Measurements from ENCODE around the gene PTS. TPM values are rescaled to one million over a fixed set of nuclear protein-coding genes. Genes with fewer than 3 reads are reported as not detected.

PTS gene
- total and polyA plus RNA-seq, 4 experiments from 2014 or later, result 11.2 to 26.9 (median 17.5) TPM

DNA sequence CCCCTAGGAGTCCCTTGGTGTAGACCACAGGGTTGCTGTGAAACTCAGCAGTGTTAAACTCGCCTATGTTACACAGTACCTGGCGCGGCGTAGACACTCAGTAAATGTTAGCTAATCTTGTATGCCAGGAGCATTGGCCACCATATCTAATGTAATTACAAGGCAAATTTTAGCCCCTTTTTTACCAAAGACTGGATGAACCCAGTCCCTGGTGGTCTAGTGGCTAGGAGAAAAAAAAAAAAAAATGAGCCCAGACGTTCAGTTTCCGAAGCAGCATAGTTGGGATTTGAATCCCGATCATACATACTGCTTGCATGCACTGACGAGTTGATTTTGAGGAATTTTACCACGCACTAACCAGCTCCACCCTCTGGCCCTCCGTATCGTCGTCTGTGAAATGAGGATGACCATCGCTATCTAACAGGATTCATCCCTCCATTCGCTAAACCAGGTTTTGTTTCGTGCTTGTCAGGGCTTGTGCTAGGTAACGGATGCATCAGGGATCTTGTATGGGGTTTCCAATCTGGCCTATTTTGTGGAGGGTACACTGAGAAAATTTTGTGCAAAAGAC is 688 bp downstream of the PTS start:
- no peaks in the 10 kb centered on the region for H3K27me3 ChIP-seq (ENCODE audit: insufficient read depth, low read length)
- POLR2A ChIA-PET (ENCODE audit: partially characterized antibody), result interaction anchor here (0.5 to 2.4 kb wide), 11 partner anchors 10 to 1089 kb away, joined by 3 to 16 read pairs (median 4); partner anchors contain the start of genes ALG9 and TTC12
- intact Hi-C loops (cut with micrococcal nuclease), result loop anchor here (1.0 to 5.0 kb wide), 4 partner anchors 300 to 1546 kb away; partner anchors contain the start of genes CFAP68, FDXACB1, TTC12 and ZW10
- CTCF ChIA-PET (ENCODE audit: partially characterized antibody), result interaction anchor here (21.5 kb wide), 1 partner anchor 53 kb away, joined by 452 read pairs; no protein-coding TSS in a partner anchor
- Mint-ChIP-seq H3K27ac (peak overlapping the region; percentile 96 to 99 (median 99)), H3K36me3 (peaks cover 26 to 42% of the 10 kb centered on the region in 2 donors), H3K27me3 (no peaks in the 10 kb centered on the region), H3K9me3 (no peaks in the 10 kb centered on the region), H3K4me1 (peaks cover 20 to 32% (median 22%) of the 10 kb centered on the region in 4 donors), H3K4me3 (peak overlapping the region; percentile 92 to 96 (median 94))
- H3K4me1 ChIP-seq (ENCODE audit: insufficient read depth, low read length), result peaks cover 15% of the 10 kb centered on the region
- H3K27ac ChIP-seq (ENCODE audit: low read depth, low read length), result peak overlapping the region; percentile 98
- no peaks in the 10 kb centered on the region for H3K9me3 ChIP-seq (ENCODE audit: control insufficient read depth in 1 of 2, low read length in 2 of 2)
- H3K36me3 ChIP-seq (ENCODE audit: insufficient read depth, low read length), result peaks cover 13% of the 10 kb centered on the region
- peak overlapping the region; percentile 98 to 100 for H3K4me3 ChIP-seq (ENCODE audit: low read length in 2 of 2)
- DNase-seq, result peak in 1 of 5 donors; percentile 29

DNA sequence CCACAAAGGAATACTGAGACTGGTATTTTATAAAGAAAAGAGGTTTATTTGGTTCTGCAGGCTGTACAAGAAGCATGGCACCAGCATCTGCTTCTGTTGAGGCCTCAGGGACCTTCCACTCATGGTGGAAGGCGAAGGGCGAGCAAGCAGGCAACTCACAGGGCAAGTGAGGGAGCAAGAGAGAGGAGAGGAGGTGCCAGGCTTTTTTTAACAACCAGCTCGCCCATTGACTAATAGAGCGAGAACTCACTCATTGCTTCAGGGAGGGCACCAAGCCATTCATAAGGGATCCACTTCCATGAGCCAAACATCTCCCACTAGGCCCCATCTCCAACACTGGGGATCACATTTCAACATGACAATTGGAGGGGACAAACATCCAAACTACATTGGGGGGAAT is 1.2 kb downstream of the PTS start:
- peak overlapping the region in 1 of 2 donors; percentile 98 for H3K4me3 ChIP-seq (ENCODE audit: low read length in 2 of 2)
- H3K9me3 ChIP-seq (ENCODE audit: control insufficient read depth in 1 of 2, low read length in 2 of 2), result no peaks in the 10 kb centered on the region
- peak overlapping the region; percentile 98 for H3K27ac ChIP-seq (ENCODE audit: low read depth, low read length)
- ChIA-PET POLR2A (ENCODE audit: partially characterized antibody) (interaction anchor here (0.6 to 2.4 kb wide), 6 partner anchors 10 to 1088 kb away, joined by 3 to 16 read pairs (median 4); partner anchors contain the start of gene TTC12), CTCF (ENCODE audit: partially characterized antibody) (interaction anchor here (1.0 to 21.5 kb wide), 2 partner anchors 8 to 53 kb away, joined by 3 to 452 read pairs; no protein-coding TSS in a partner anchor)
- Mint-ChIP-seq H3K4me3 (peak overlapping the region; percentile 92 to 96 (median 94)), H3K4me1 (peaks cover 21 to 32% (median 24%) of the 10 kb centered on the region in 4 donors), H3K27me3 (no peaks in the 10 kb centered on the region), H3K36me3 (peaks cover 31 to 48% of the 10 kb centered on the region in 2 donors), H3K27ac (peak overlapping the region in 6 of 7 donors; percentile 96 to 99 (median 98)), H3K9me3 (no peaks in the 10 kb centered on the region)
- H3K4me1 ChIP-seq (ENCODE audit: insufficient read depth, low read length), result peaks cover 15% of the 10 kb centered on the region
- no peaks in the 10 kb centered on the region for H3K27me3 ChIP-seq (ENCODE audit: insufficient read depth, low read length)
- H3K36me3 ChIP-seq (ENCODE audit: insufficient read depth, low read length), result peaks cover 13% of the 10 kb centered on the region
- DNase-seq, result no peak
- intact Hi-C loops (cut with micrococcal nuclease), result loop anchor here (2.0 to 5.0 kb wide), 3 partner anchors 300 to 1545 kb away; partner anchors contain the start of genes TTC12 and ZW10

DNA sequence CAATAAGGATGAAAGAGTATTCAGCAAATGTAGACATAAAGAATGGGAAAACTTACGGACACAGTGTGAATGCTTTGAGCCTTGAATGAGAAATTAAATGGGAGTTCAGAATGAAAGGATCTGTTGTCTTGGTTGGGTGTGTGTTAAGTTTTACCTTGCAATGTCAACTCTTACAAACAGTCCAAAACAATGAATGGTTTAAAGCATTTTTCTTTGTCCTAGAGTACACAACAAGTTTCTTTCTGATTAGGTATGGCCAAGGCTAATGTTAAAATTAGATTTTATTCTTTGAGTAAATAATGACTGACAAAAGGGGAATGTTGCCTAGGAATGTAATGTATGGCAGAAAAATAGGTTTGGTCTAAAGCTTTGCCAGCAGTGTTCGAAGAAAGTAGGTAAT is 2.5 kb downstream of the PTS start:
- no peaks in the 10 kb centered on the region for H3K27me3 Mint-ChIP-seq
- H3K27ac Mint-ChIP-seq, result no peak overlapping the region
- CTCF ChIA-PET (ENCODE audit: partially characterized antibody), result interaction anchor here (1.3 to 21.5 kb wide), 2 partner anchors 9 to 52 kb away, joined by 4 to 452 read pairs; no protein-coding TSS in a partner anchor
- H3K4me3 Mint-ChIP-seq, result peak overlapping the region in 2 of 8 donors; percentile 1 to 27
- no peak overlapping the region for H3K27ac ChIP-seq (ENCODE audit: low read depth, low read length)
- H3K9me3 ChIP-seq (ENCODE audit: control insufficient read depth in 1 of 2, low read length in 2 of 2), result no peaks in the 10 kb centered on the region
- POLR2A ChIA-PET (ENCODE audit: partially characterized antibody), result no interaction called here
- peaks cover 15% of the 10 kb centered on the region for H3K4me1 ChIP-seq (ENCODE audit: insufficient read depth, low read length)
- peaks cover 31 to 53% of the 10 kb centered on the region in 2 donors for H3K36me3 Mint-ChIP-seq
- no peaks in the 10 kb centered on the region for H3K27me3 ChIP-seq (ENCODE audit: insufficient read depth, low read length)
- DNase-seq, result no peak
- peaks cover 16% of the 10 kb centered on the region for H3K36me3 ChIP-seq (ENCODE audit: insufficient read depth, low read length)
- no peak overlapping the region for H3K4me3 ChIP-seq (ENCODE audit: low read length in 2 of 2)
- peaks cover 21 to 32% (median 24%) of the 10 kb centered on the region in 4 donors for H3K4me1 Mint-ChIP-seq
- intact Hi-C loops (cut with micrococcal nuclease), result loop anchor here (5.0 kb wide), 2 partner anchors 301 to 1084 kb away; partner anchors contain the start of gene TTC12
- no peaks in the 10 kb centered on the region for H3K9me3 Mint-ChIP-seq

DNA sequence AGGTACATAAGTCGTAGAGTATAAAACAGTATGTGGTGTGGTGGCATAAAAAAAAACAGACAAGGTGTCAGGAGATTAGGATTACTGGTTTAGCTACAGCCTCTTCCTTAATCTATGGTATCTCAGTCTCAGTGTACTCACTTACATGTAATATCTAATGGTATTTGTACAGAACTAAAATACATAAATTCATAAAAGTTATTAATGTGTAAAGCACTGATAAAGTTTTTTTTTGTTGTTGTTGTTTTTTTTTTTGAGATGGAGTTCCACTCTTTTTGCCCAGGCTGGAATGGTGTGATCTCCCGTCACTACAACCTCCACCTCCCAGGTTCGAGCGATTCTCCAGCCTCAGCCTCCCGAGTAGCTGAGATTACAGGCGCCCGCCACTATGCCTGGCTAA is 2.9 kb downstream of the PTS start:
- Histone ChIP-seq H3K36me3 (ENCODE audit: insufficient read depth, low read length) (peaks cover 16% of the 10 kb centered on the region), H3K9me3 (ENCODE audit: control insufficient read depth in 1 of 2, low read length in 2 of 2) (no peaks in the 10 kb centered on the region), H3K27me3 (ENCODE audit: insufficient read depth, low read length) (no peaks in the 10 kb centered on the region), H3K27ac (ENCODE audit: low read depth, low read length) (no peak overlapping the region), H3K4me1 (ENCODE audit: insufficient read depth, low read length) (peaks cover 15% of the 10 kb centered on the region), H3K4me3 (ENCODE audit: low read length in 2 of 2) (no peak overlapping the region)
- no peak for DNase-seq
- peaks cover 34 to 56% of the 10 kb centered on the region in 2 donors for H3K36me3 Mint-ChIP-seq
- H3K4me3 Mint-ChIP-seq, result no peak overlapping the region
- peaks cover 21 to 32% (median 24%) of the 10 kb centered on the region in 4 donors for H3K4me1 Mint-ChIP-seq
- no peaks in the 10 kb centered on the region for H3K9me3 Mint-ChIP-seq
- ChIA-PET POLR2A (ENCODE audit: partially characterized antibody) (no interaction called here), CTCF (ENCODE audit: partially characterized antibody) (interaction anchor here (0.9 to 21.5 kb wide), 3 partner anchors 10 to 1061 kb away, joined by 3 to 452 read pairs (median 4); no protein-coding TSS in a partner anchor)
- intact Hi-C loops (cut with micrococcal nuclease), result loop anchor here (5.0 kb wide), 2 partner anchors 302 to 1083 kb away; partner anchors contain the start of gene TTC12
- no peaks in the 10 kb centered on the region for H3K27me3 Mint-ChIP-seq
- no peak overlapping the region for H3K27ac Mint-ChIP-seq

DNA sequence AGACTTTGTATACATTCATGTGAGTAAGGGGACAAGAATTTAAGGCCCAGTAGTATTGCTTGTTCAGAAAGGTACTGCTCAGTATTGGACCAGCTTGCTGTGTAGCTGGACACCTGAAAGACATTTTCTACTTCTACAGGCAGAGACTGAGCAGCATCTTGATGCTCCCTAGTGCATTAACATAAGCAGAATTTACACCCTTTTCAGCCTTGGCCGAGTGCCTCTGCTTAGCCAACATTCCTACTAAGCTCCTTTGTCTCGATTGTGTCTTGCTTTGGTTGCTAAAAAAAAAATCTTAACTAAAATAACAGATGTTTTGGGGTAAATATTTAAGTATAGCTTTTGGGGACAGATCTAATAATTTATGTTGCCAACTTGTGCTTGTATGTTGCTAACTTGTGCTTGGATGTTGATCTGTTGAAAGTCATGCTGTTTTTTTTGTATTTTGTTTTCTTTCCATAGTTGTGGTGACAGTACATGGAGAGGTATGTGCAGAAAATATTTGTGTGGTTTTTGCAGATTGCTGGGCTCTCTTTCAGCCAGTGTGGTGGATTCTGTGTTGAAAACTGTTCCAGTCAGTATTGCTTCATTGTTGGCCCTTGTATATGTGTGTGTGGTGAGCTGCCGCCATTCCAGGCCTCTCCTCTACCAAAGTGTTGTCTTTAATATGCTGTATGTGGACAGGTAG is 3.7 kb downstream of the PTS start:
- Histone ChIP-seq H3K9me3 (ENCODE audit: control insufficient read depth in 1 of 2, low read length in 2 of 2) (no peaks in the 10 kb centered on the region), H3K4me3 (ENCODE audit: low read length in 2 of 2) (no peak overlapping the region), H3K36me3 (ENCODE audit: insufficient read depth, low read length) (peaks cover 16% of the 10 kb centered on the region), H3K4me1 (ENCODE audit: insufficient read depth, low read length) (peaks cover 15% of the 10 kb centered on the region), H3K27ac (ENCODE audit: low read depth, low read length) (no peak overlapping the region), H3K27me3 (ENCODE audit: insufficient read depth, low read length) (no peaks in the 10 kb centered on the region)
- Mint-ChIP-seq H3K4me3 (no peak overlapping the region), H3K4me1 (peaks cover 21 to 32% (median 24%) of the 10 kb centered on the region in 4 donors), H3K9me3 (no peaks in the 10 kb centered on the region), H3K27ac (peak overlapping the region in 1 of 7 donors; percentile 72), H3K36me3 (peaks cover 38 to 61% of the 10 kb centered on the region in 2 donors), H3K27me3 (no peaks in the 10 kb centered on the region)
- intact Hi-C loops (cut with micrococcal nuclease), result loop anchor here (5.0 kb wide), 2 partner anchors 303 to 1082 kb away; partner anchors contain the start of gene TTC12
- CTCF ChIA-PET (ENCODE audit: partially characterized antibody), result interaction anchor here (0.9 to 21.5 kb wide), 4 partner anchors 10 to 1060 kb away, joined by 3 to 452 read pairs (median 4); no protein-coding TSS in a partner anchor
- no peak for DNase-seq
- POLR2A ChIA-PET (ENCODE audit: partially characterized antibody), result interaction anchor here (0.7 kb wide), 1 partner anchor 106 kb away, joined by 3 read pairs; no protein-coding TSS in a partner anchor

DNA sequence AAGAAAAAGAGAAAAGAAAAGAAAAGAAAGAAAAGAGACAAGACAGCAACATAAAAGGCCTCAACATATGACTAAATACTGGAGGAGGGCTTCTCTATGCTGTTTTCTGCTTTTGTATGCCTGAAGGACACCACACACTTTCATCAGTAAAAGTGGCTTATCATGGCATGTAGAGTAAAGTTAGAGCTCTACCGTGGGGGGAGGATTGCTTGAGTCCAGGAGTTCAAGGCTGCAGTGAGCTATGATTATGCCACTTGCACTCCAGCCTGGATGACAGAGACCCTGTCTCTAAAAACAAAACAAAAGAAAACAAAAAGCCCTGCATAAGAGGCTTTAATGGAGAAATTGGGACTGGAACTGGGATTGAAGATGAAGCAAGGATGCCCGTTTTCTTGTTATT is 5.7 kb downstream of the PTS start:
- no peaks in the 10 kb centered on the region for H3K27me3 ChIP-seq (ENCODE audit: insufficient read depth, low read length)
- Mint-ChIP-seq H3K27me3 (no peaks in the 10 kb centered on the region), H3K27ac (peak overlapping the region in 1 of 7 donors; percentile 68), H3K9me3 (no peaks in the 10 kb centered on the region), H3K4me3 (no peak overlapping the region), H3K36me3 (peaks cover 55 to 71% of the 10 kb centered on the region in 2 donors), H3K4me1 (peaks cover 15 to 21% (median 16%) of the 10 kb centered on the region in 4 donors)
- peaks cover 12% of the 10 kb centered on the region for H3K4me1 ChIP-seq (ENCODE audit: insufficient read depth, low read length)
- intact Hi-C loops (cut with micrococcal nuclease), result no loop called here
- no peaks in the 10 kb centered on the region for H3K9me3 ChIP-seq (ENCODE audit: control insufficient read depth in 1 of 2, low read length in 2 of 2)
- POLR2A ChIA-PET (ENCODE audit: partially characterized antibody), result no interaction called here
- H3K36me3 ChIP-seq (ENCODE audit: insufficient read depth, low read length), result peaks cover 32% of the 10 kb centered on the region
- CTCF ChIA-PET (ENCODE audit: partially characterized antibody), result interaction anchor here (1.1 to 21.5 kb wide), 3 partner anchors 22 to 48 kb away, joined by 3 to 452 read pairs (median 3); no protein-coding TSS in a partner anchor
- no peak overlapping the region for H3K4me3 ChIP-seq (ENCODE audit: low read length in 2 of 2)
- DNase-seq, result no peak
- H3K27ac ChIP-seq (ENCODE audit: low read depth, low read length), result no peak overlapping the region

Measured in CD4-positive, alpha-beta memory T cell (primary cell).